GM18861 (cell line): ENCODE measurements around the gene CLSTN2.

Experiments
- ATAC-seq: cut with Tn5 transposase; IDR thresholded peaks from one replicate; pipeline ENCODE4 v1.9.1; 2021; ENCODE audit not compliant: unreplicated experiment

Gene CLSTN2

DNA sequence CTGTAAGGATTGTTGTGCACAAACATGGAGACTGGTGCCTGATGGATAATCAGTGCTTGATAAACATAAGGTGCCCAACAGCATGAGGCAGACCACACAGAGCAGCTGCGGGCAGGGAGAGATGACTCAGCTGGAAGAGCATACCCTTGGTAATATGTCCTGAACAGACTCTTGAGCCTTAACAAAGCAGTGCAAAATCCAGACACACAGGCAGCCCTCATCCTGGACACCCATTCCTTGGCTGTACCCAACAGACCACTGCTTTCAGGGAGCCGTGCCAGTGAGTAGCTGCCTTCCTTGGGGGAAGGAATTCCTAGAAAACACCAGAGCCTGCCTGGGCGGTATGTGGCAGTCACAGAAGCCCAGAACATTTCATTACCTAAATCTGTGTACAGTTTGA lies 156.2 kb downstream of the CLSTN2 start:
- no peak for ATAC-seq

DNA sequence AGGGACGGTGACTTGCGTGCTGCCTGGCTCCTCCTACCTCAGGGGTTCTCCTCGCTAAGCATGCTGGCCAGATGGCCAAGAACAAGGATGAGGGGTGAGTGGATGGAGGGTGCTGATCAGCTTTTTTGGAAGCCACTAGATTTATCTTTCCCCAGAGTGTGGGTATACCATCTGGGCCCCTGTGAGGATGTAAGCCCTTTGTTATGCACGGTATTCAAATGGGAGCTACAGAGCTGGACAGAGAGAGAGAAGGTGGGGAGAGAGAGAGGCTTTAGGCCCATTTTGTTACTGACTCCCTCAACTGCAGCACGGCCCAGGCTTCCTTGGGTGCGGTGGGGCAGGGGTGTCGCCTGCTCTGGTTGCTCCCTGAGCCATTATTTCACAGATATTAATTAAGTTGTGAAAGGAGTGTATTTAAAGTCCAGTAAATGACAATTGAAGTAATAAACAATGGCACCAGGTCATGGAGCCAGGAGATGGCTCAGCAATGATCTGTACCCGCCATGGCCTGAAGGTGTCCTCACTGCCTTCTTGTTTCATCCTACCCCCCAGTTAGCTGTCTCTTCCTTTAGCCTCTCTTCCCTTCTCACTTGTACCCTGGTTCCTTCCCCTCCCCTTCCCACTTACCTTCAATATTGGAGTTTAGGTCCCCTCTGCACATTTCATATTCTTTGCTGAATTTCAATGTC lies 158.0 kb downstream of the CLSTN2 start:
- no peak for ATAC-seq

DNA sequence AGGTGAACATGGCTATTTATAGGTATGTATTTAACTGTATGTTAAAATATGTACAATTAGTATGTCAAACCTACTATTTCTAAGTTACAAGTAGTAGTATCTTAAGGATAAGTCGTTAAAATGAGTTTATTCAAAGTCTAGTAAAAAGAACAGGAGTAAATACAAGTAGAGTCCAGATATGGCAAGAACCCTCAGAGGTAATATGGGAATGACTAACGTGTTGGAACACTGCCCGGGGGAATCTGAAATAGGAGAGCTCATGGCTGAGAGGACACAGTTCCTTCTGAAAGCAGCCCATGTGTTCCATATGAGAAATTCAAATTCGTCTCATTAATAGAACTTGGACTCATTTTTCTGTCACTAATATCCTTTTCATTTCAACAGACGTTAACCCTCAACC lies 158.8 kb downstream of the CLSTN2 start:
- no peak for ATAC-seq

DNA sequence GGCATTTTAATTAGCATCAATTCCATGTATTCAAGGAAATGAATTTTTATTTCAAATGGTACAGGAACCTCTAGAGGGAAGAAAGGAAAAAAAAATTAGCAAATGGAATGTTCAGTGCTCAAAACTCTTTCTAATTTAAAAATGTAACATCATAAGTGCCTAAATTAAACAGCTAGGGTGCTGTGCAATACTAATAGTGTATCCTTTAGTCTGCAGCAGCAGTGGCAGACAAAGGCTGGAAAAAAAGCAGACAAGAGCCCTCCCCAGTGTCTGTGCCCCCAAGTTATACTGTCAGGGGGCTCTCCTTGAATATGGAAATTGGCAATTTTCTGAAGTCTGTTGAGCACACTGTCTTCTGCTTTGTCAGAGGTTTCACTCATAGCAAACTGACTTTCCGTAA lies 159.5 kb downstream of the CLSTN2 start:
- ATAC-seq, result no peak

DNA sequence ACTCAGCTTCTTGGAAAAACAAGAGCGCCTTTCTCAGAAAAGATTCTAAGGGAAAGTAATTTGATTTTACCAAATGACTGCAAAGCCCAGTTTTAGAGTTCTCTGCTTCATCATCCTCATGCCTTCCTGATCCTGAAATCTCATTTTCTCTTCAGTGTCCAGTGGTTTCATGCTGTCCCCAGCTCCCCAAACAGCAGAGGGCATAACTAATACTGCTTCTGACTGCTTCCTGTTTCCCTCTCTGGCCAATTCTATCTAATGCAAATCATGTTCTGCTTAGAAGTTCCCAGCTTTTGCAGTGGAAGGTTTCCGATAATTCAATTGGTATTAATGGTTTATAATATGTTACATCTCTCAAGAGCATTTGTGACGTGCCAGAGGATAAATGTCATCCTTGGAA lies 161.1 kb downstream of the CLSTN2 start:
- ATAC-seq, result no peak

DNA sequence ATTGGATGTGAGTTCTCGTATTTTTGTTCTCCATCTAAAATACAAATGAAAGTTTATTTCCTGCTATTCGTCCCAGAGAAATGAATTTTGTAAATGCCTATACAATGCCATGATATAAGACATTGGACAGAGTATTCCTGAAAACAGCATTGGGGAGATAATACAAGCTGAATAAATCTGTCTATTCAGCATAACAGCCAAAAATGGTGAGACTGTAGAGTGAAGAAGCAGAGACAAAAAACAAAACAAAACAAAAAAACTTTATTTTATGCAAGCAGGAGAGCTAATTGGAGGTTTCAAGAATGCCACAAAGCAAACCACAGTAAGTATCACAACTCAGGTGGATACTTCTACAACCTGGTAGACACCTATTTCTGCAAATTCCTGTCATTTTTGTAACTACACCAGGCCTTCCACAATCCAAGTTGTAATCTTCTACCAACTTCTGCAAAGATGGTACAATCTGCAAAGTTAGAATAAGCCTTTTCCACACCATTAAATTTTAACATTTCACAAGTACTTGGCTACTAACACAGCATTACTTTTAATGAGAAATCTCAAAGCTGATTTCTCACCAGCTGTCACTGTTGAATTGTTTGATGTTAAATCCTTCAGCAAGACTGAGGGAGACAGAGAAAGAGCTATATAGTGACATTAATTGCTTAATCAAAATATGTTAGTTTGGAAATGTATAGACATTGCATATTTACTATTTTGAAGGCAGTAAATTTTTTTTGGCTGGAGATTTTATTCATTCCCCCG lies 163.1 kb downstream of the CLSTN2 start:
- ATAC-seq, result no peak

DNA sequence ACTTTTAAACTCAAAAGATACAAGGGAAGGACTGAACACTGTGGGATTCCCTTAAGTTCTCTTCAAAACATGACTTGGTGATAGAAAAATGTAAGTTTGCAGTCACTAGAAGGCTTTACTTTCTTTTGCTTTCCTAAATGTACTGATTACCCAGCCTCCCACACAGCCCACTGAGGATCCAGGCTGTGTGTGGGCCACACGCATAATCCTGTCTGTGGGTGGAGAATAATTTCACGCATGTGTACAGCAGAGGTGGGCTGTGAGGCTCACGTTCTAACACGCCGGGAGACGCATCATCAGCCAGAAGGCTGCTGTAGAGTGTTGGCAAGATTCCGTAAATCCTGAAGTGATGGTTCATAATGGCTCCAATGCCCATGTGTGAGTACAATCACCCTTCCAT lies 165.5 kb downstream of the CLSTN2 start:
- ATAC-seq, result no peak

GRCh38 chr3:140103166-140103565 lies 168.2 kb downstream of the CLSTN2 start:
- ATAC-seq, result no peak

- ATAC-seq, result no peak
These were observed 169.1 kb downstream of the CLSTN2 start for GRCh38 chr3:140103986-140104645.

GRCh38 chr3:140113996-140114788 lies 179.2 kb downstream of the CLSTN2 start:
- ATAC-seq, result no peak

GRCh38 chr3:140114789-140115080 lies 179.8 kb downstream of the CLSTN2 start:
- no peak for ATAC-seq

DNA sequence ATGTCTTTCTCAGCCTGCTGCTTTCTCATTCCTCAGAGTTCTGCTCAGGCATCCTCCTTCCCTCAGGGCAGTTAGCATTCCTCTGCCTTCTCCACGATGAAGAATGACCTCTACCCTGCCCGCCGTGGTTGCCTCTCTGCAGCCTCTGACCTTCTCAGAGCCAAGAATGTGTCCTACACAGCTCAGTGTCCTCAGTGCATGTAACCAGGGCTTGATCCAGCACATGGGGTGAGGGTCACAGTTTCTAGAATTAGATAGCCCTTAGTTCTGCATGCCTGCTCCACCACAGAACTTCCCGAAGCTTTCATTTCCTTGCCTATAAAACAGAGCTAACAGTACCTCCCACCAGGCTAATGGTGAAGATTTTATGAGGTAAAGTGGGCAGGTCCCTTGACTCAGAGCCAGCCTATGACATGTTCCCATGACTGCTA lies 182.1 kb downstream of the CLSTN2 start:
- ATAC-seq, result no peak

GRCh38 chr3:140122183-140122582 lies 187.2 kb downstream of the CLSTN2 start:
- no peak for ATAC-seq

GRCh38 chr3:140128217-140128616 lies 193.2 kb downstream of the CLSTN2 start:
- ATAC-seq, result no peak

DNA sequence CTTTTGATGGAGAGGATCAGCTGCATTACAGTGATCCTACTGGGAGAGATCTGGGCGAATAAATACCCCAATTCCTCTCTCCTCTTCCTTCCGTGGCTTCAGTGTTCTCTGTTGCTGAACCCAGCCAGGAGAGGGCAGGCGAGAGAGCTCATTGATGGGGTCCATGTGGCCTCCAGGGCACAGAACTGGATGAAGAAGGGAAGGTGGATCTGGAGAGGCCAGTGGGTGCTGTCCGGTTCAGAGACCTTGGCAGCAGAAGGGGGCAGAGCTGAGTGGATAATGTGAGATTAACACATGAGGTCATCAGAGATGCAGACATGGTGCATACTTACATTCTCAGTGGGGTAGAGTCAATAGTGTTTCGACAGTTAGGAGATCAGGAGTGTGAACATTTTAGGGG lies 193.6 kb downstream of the CLSTN2 start:
- no peak for ATAC-seq

GRCh38 chr3:140129768-140130284 lies 194.8 kb downstream of the CLSTN2 start:
- no peak for ATAC-seq

DNA sequence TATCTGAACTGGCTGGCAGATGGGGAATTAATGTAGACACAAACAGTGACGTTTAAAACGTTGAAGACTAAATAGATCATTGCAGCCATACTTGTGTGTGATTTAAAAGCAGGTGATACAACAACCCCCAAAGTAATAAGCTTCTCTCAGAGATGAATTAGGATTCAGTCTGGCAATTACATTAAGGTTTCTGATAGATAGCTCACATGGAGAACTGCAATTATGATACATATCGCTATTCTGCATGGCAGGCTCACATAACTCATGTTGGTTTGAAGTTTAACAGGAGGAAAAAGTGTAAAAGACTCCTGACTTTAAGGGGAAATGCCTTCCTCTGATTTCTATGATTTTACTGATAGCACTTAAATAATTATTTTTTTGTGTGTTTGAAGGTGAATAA lies 196.9 kb downstream of the CLSTN2 start:
- ATAC-seq, result no peak

DNA sequence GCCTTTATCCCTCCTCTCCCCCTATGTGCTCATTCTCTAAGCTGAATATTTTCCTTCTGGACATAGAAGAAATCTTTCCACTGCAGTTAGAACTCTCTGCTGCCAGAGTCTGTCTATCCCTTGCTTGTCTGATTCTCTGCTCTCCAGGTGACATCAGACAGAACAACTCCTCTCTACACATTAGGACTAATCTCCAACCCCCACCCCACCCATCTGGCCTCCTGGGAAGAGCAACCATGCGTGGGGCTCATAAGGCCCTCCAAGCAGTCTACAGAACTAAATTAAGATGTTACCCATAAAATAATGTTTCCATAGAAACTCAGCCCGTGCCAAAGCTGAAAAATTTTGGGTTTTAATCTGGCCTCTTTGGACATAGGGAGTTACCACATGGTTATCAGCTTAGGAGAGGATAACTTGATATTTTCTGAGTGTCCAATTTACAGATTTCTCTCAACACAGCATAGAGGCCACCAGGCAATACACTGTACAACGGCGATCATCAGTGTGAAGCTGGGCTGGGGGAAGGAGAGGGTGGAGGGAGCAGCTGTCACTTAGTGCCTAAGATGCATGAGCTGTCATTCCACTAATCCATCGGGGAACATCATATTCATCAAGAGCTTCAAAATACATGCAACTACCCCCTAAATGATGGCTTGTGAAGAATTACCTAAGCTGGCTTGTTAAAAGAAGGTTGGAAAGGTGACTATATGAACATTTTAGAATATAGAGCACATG lies 199.4 kb downstream of the CLSTN2 start:
- no peak for ATAC-seq

GRCh38 chr3:140135461-140135860 lies 200.5 kb downstream of the CLSTN2 start:
- no peak for ATAC-seq

GRCh38 chr3:140143367-140144069 lies 208.5 kb downstream of the CLSTN2 start:
- ATAC-seq, result no peak
